Measurements from ENCODE around the gene CCDC30.

DNA sequence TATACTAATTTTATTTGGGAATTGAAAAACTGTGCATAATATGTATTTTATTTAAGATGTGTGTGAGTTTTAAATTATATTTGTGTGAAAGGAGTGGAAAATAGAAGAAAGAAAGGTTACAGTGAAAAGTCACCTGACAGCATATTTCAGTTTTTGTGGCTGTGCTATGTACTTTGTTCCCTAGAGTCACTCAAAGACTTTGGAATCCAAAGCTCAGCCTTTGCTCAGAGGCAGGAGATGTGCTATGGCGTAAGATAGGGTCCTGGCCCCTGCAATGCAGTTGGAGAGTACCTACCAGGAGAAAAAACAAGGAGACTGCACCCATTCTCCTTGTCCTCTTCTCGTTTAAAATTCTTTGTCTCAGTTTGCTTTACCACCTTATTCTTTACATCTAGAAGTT is 2.9 kb downstream of the CCDC30 start:
- TF ChIP-seq GATA3 (IDR thresholded peaks at IDR 0.05; ENCODE audit: low read depth, low read length) (no peak), GATA2 (IDR thresholded peaks at IDR 0.05; ENCODE audit: low read depth, low read length) (no peak)

Measured in SH-SY5Y (cell line).